ENCODE data around the gene APLNR.

Gene APLNR

DNA sequence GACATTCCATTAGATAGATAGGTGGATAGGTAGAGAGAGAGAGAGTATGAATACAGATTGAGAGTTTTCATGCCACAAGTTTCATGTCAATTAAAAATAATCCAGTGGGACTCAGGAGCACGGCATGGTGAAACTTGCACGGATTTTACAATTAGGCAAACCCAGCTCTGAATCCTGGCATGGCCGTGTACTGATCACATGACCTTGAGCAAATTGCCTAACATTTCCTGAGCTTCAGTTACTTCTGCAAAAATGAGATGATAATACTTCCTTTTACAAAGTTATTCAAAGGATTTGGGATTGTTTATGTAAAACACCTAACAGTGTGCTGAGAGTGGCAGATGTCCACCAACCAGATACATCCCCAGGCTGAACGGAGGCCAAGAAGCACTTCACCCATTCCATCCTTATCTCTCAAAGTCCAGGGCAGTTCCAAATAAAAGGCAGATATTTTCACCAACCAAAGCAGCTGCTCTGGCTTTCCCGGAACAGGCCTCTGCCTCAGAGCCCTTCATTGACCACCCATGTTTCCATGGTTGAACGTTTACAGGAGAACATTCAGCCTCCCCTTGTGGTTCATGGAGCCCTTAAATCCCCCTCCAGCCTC is 17.9 kb downstream of the APLNR start:
- DNase-seq (ENCODE audit: low read depth in 3 of 3, low spot score in 1 of 3), result no peak

DNA sequence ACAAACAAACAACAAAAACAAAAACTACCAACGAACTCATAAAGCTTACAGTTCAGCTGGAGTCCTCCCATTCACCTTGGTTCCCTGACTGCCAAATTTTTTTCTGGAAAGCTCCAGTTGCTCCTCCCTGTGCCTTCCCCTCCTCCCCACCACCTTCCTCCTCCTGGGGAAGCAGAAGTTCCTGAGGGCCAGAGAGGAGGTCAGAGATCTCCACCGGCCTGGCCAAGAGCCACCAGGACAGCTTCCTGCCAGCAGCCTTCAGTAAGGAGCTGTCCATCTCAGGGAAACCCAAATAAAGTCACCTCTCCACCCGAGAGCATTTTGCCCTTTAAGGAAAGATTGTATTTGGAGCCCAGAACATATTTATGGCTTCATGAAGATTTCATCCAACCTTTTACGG is 20.0 kb downstream of the APLNR start:
- DNase-seq (ENCODE audit: low read depth in 3 of 3, low spot score in 1 of 3), result no peak

DNA sequence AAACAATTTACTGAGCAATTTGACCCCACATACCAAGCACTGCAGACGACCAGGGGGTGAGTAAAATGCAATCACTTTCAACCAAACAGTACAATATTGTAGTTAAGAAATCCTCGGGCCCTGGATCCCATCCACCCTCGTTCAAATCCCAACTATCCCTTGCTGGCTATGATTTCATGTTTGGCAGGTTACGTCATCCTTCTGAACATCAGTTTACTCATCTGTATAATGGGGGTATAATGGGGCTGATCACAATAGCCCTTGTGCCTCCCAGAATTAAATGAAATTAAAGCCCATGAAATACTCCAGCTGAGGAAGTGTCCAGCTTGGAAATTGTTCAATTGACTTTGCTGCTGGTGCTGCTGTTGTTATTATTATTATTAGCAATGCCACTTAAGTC is 20.6 kb downstream of the APLNR start:
- DNase-seq (ENCODE audit: low read depth in 3 of 3, low spot score in 1 of 3), result no peak

DNA sequence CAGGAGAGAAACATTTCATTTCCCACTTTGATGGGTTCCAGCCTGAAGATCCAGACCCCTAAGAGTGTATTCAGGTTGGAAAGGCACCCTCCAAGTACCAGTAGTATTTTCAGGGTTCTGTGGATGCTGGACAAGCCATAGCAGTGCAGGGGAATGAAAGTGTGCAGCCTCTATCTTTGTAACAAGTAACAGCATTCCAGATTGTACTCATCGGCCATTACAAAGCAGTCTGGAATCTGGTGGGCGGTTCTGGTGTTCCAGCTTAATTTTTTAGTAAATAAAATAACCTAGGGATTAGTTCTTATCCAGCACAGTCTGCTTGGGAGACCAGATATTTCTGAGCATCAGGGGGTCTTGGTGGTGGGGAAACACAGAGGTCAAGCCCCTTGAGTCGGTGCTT is 22.6 kb downstream of the APLNR start:
- DNase-seq (ENCODE audit: low read depth in 3 of 3, low spot score in 1 of 3), result no peak

DNA sequence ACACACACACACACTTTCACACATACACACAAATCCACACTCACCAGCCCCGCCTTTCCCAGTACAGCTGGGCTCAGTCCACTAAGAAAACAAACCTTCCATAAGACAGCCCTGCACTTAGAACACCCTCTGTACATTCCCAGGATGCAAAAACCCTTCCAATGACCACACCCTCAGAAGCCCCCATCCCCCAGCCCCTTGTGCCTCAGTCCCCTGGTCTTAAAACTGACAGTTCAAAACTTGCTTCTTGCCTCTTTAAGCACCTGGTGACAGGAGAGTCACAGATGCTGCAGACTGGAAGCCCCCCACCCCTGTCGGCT is 23.0 kb downstream of the APLNR start:
- no peak for DNase-seq (ENCODE audit: low read depth in 3 of 3, low spot score in 1 of 3)

DNA sequence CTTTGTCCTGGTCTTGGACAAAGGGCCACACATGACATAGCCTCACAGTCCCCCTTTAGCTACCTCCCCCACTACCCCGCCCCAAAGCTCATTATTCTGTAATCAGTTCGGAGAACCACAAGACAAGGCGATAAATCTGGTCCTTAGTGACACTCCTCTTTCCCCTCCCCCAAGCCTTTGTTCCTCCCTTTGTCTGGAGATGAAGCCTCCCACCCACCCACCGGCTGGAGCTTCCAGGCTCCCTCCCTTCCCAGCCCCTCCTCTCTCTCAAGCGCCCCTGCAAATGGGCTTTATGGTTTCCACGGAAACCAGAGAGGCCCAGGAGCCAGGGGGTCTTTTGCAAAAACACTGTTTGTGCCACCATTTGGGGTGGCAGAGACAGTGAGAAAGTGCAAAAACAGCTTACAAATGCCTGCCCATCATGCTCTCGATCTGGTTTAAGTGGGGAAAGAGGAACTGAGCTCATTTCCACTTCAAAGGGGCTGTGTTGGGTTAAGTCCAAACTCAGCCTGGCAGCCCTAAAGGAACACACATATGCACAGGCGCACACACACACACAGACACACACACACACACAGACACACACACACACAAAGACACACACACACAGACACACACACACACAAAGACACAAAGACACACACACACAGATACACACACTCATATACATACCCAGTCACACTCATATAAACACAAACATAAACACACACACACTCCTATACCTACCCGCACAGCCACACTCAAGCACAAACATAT is 23.5 kb downstream of the APLNR start:
- no peak for DNase-seq (ENCODE audit: low read depth in 3 of 3, low spot score in 1 of 3)

DNA sequence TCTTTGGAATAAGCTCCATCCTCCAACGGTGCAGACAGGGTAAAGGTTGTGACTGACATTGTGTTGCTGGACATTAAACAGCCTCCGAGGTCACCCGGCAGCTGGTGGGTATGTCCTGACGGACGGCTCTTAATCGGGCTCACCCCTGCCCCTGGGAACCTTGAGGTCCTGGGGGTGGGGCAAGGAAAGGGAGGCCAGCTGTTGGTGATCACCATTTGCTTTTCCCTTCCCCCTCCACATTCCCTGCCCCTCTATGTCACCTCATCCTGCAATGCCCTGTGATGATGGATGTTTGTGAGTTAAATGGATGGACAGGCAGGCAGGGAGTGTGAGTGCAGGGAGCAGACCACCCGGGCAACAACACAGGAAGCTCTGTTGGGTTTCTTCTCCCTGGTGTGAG is 26.3 kb downstream of the APLNR start:
- no peak for DNase-seq (ENCODE audit: low read depth in 3 of 3, low spot score in 1 of 3)

DNA sequence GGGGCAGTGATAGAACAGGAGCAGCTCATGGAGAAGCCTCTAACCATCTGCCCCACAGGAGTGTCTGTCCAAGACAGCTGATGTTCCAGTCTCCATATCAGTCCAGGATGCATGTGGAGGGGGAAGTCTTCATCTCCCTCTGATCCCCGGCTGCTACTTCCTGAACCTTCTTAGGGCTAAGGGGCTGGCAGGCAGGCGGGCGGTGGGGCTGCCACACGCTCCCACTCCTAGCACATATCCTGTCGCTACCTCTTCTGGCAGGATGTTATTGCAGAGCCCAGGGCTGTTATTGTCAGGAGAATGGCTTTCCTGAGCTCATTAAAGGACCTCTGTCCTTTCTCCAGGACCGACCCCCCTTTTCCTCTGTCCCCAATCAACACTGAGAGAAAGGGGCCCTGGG is 29.9 kb downstream of the APLNR start:
- no peak for DNase-seq (ENCODE audit: low read depth in 3 of 3, low spot score in 1 of 3)

DNA sequence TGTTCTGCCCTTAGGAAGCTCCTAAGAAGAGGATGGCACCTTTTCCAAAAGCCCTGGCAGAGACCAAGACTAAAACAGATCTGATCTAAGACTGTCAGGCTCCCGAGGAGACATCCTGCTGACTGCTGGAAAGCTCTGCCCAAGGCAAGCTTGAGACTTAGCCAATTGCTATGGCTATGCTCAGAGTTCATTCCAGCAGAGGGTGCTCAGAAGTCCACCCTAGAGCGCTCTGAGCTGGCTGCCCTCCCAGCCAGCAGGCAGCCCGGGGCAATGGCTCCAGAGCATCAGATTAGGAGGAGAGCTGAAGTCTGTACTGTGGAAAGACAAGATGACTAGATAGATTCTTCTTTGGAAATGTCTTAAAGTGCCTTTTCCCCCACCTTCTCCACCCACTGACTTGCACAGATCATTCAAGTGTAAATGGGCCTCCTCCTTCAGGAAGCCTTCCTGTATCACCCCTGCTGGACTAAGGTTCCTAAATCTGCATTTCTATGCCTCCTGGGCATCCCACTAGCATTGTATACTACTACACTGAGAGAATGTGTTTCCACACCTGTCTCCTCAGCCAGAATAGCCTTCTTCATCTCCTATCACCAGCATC is 31.9 kb downstream of the APLNR start:
- no peak for DNase-seq (ENCODE audit: low read depth in 3 of 3, low spot score in 1 of 3)

DNA sequence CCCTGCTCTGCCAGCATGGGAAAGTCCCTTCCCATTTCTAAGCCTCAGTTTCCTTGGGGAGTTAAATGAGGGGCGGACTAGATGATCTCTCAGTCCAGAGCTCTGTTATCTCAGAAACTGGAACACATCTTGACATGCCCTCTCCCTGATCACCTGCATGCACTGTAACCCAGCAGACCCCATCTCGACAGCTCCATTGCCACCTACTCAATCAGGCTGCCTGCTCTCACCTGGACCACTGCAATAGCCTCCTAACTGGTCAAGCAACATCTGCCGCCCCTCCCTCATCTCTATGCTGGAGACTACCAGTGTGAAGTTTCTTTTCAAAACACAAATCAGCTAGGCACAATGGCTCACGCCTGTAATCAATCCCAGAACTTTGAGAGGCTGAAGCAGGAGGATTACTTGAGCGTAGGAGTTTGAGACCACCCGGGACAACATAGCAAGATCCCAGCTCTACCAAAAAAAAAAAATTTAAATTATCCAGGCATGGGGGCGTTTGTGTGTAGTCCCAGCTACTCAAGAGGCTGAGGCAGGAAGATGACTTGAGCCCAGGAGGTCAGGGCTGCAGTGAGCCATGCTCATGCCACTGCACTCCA is 33.1 kb downstream of the APLNR start:
- DNase-seq (ENCODE audit: low read depth in 3 of 3, low spot score in 1 of 3), result no peak

DNA sequence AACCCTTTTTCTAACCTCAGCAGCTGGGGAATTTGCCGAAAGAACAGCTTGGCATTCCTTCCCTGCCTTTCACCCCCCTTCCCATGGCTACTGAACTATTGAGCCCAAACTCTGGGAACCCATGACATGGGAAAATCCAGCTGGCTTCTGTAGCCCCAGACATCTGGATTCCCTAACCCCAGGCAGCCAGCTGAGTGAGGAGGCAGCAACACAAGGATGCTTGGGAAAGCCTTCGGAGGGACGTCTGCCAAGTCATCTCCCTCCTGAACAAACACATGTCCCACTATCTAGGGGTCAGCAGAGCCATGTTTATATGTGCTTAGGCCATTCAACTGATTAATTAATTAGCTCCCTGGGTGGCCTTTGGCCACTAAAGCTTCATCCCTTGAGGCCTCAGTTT is 33.7 kb downstream of the APLNR start:
- no peak for DNase-seq (ENCODE audit: low read depth in 3 of 3, low spot score in 1 of 3)

DNA sequence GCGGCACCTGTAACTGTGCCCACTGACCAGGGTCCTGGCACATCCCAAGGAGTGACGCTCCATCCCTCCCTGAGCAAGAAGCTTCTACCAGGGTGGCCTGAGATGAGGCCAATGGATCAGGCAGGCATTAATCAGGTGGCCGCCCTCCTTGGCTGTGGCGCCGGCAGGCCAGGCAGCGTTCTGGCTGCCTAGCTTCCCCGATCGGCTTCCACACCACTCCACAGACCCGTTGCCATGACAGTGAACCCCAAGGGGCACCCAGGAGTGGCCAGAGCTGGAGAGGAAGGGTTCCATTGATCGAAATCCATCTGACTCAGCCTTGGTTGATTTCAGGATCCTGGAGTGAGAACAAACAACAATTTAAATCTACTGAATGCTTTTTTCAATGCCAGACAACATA is 34.8 kb downstream of the APLNR start:
- DNase-seq (ENCODE audit: low read depth in 3 of 3, low spot score in 1 of 3), result no peak

DNA sequence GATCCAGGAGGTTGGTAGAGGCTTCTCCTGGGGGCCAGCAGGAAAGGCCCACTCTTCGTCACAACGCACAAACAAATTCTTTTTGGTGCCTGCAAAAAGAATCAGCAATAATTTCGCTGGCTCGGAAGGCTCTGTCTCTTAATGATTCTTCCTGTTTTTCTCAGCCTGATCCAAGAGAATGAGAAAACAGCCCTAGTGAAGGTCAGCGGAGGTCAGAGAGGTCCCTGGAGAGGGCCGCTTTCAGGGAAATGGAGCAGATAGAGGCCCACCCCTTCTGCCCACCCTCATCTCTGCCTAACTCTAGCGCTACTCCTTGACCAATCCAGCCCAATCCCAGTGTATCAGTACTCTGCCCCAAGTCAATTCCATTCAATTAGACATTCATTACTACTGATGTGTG is 36.1 kb downstream of the APLNR start:
- no peak for DNase-seq (ENCODE audit: low read depth in 3 of 3, low spot score in 1 of 3)

DNA sequence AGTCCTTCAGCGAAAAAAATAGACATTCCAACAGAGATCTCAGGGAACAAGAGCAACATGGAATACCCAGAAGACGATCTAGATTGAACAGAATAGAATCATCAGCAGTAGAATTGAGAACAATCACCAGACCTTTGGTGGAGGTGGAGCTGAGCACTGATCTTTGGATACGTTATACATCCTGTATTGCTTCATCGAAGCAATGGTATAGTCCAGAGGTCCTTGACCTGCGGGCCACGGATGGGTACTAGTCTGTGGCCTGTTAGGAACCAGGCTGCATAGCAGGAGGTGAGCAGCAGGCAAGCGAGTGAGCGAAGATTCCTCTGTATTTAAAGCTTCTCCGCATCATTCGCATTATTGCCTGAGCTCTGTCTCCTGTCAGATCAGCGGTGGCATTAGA is 37.7 kb downstream of the APLNR start:
- DNase-seq (ENCODE audit: low read depth in 3 of 3, low spot score in 1 of 3), result no peak

DNA sequence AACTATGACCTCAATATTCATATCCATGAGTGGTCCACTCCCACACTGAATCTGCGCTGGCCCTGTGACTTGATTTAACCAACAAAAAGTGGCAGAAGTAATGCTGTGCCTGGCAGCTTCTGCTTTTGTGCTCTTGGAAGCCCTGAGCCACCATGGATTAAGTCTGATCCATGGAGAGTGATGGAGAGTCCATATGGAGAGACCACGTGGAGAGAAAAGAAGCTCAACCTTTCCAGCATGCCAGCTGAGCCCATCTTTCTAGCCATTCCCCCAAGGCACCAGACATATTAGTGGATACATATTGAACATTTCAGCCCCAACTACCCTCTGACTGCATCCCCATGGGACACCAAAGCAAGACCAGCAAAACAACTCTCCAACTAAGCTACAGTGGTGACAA is 39.3 kb downstream of the APLNR start:
- DNase-seq (ENCODE audit: low read depth in 3 of 3, low spot score in 1 of 3), result no peak

DNA sequence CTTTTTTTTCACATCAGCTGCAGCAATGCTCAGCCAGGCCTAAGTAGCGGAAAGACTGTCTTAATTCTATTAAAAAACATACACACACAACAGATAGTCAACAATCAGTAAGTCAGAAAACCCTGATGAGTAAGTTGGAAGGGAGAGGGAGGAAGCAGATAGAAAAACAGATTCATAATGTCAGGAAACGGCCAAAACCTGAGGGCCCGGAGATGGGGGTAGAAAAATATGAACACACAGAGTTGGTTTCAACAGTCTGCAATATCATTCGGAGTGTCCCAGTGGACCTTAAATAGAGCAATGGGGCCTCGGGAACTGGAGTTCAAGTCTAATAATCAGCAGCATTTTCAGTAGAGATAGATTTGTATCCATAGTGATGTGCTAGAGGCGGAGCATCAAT is 40.5 kb downstream of the APLNR start:
- no peak for DNase-seq (ENCODE audit: low read depth in 3 of 3, low spot score in 1 of 3)

DNA sequence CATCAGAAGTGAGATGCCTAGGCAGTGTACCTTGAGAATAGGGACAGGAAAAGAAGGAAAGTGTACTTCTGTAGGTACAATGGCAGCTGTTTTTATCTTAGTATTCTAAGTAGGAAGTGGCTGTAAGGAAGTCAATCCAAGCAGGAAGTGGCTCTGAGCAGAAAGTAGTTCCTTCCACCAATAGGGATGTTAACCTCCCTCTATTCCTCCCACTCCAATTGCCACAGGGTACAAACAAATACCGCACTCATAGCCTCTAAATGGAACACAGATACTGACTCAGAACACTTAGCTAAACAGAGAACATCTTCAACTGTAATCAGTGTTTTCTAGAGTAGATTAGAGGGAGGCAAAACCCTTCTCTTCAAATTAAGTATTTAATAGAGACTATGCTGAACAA is 44.7 kb downstream of the APLNR start:
- no peak for DNase-seq (ENCODE audit: low read depth in 3 of 3, low spot score in 1 of 3)

DNA sequence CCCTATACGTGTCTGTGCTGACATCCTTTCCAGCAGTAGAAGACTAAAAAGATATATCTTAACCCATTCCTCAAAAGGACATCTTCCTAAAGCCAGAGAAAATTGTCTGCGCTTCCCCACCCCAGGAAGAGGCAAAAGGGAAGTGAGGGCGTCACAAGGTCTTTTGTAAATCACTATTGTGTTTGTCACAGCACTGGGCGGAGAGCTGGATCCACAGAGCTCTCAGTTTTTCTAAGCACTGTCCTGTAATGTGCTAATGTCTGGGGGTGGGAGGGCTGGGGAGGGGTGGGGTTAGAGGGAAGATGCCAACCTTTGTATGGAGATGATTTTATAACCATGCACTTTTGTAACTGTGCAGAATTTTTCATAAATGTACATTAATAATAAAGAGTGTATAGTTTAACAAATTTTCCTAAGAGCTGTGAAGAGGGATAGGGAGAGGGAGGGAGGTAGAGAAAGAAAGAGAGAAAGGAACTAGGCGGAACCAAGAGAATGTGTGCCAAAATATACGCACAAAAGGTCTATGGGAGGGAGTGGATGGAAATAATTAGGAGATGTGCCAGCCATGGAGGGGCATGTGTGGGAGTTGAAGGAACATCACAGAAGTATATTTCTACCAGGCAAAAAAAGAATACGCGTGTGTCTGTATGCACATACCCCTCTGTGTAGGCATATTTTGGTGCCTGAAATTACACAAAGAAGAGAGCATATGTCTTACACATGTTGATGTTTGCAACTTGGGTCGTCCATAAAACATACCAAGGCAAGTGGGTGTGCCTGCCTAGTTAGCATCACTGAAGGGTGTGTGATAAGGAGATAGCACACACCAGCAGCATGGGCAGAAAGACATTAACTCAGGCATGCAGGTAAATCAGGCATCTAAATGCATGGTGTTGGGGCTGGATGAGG is 45.5 kb downstream of the APLNR start:
- DNase-seq (ENCODE audit: low read depth in 3 of 3, low spot score in 1 of 3), result no peak

DNA sequence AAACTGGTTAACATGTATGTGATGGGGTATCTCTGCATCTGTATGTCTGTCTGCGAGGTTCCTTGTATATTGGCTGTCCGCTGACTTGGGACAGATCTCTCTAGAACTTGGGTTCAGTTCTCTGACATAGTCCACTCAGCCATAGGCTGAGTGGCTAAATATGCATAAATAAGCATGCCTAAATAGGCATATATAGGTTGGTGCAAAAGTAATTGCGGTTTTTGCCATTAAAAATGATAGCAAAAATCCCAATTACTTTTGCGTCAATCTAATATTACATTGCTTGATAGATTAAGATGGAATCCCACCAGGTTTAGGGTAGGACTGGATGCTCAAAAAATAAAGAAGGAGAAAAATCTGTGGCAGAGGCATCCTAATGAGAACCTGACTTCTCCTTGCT is 46.5 kb downstream of the APLNR start:
- DNase-seq (ENCODE audit: low read depth in 3 of 3, low spot score in 1 of 3), result no peak

Data from stimulated activated CD4-positive, alpha-beta T cell treated with anti-CD3 and anti-CD28 coated beads, TNF-alpha, amount 100 ng/mL, for 1 hour (primary cell).